ENCODE results near the gene TMPRSS3. TPM values are rescaled to one million over a fixed set of nuclear protein-coding genes. Genes with fewer than 3 reads are reported as not detected.

Gene TMPRSS3
- total RNA-seq, 1 donor from 2014 or later, result not detected

DNA sequence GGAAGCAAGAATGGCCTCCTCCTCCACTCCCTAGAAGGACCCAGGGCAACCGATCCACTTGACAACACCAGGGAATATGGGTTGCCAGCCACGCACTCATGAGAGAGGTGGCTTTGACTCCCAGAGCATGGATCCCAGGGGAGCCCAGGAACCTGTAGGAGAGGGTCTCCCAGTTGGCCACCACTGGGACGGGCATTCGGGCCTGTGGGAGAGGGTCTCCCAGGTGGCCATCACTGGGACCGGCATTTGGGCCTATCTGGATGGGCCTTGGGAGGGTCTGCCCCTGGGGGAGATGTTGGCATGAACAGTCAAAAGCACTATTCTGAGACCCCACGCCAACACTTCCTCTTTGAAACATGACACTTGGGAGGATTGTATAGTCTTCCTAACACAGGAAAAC is 30.1 kb downstream of the TMPRSS3 start:
- H3F3A ChIP-seq (ENCODE audit: low read depth), result no peaks in the 10 kb centered on the region
- no peak overlapping the region for H3K27ac Mint-ChIP-seq

GRCh38 chr21:42364304-42364865 is 31.5 kb downstream of the TMPRSS3 start:
- Histone ChIP-seq H4K20me1 (ENCODE audit: low read depth) (no peaks in the 10 kb centered on the region), H3K9ac (no peak overlapping the region), H3K4me3 (no peak overlapping the region), H3K79me2 (ENCODE audit: low read depth) (no peaks in the 10 kb centered on the region), H3F3A (ENCODE audit: low read depth) (no peaks in the 10 kb centered on the region), H3K9me3 (ENCODE audit: low read depth) (no peaks in the 10 kb centered on the region), H3K27me3 (no peaks in the 10 kb centered on the region), H2AFZ (replicated peaks) (no peak overlapping the region), H3K27ac (no peak overlapping the region), H3K4me1 (no peaks in the 10 kb centered on the region), H3K4me2 (no peak overlapping the region), H3K36me3 (no peaks in the 10 kb centered on the region)
- no peak for DNase-seq (ENCODE audit: low spot score)
- no peak overlapping the region for H3K27ac Mint-ChIP-seq
- no peak overlapping the region for H3K4me3 Mint-ChIP-seq
- no peaks in the 10 kb centered on the region for H3K36me3 Mint-ChIP-seq
- no peaks in the 10 kb centered on the region for H3K9me3 Mint-ChIP-seq
- no peak for TF ChIP-seq EZH2phosphoT487 (IDR thresholded peaks at IDR 0.05)
- TF ChIP-seq CTCF (IDR thresholded peaks at IDR 0.05), result no peak
- no peak for TF ChIP-seq EZH2 (IDR thresholded peaks at IDR 0.05)
- peaks cover 19% of the 10 kb centered on the region for H3K27me3 Mint-ChIP-seq (ENCODE audit: insufficient read depth, low read depth)
- H3K4me1 Mint-ChIP-seq, result peaks cover 36% of the 10 kb centered on the region

More for the DNA sequence above, 30.1 kb downstream of the TMPRSS3 start:
- H4K20me1 ChIP-seq (ENCODE audit: low read depth), result no peaks in the 10 kb centered on the region
- H3K9me3 ChIP-seq (ENCODE audit: low read depth), result no peaks in the 10 kb centered on the region
- no peaks in the 10 kb centered on the region for H3K27me3 ChIP-seq
- H3K9ac ChIP-seq, result no peak overlapping the region
- Mint-ChIP-seq H3K27me3 (ENCODE audit: insufficient read depth, low read depth) (peaks cover 20% of the 10 kb centered on the region), H3K4me3 (no peak overlapping the region), H3K9me3 (no peaks in the 10 kb centered on the region), H3K4me1 (peaks cover 34% of the 10 kb centered on the region), H3K36me3 (no peaks in the 10 kb centered on the region)
- H3K27ac ChIP-seq, result no peak overlapping the region
- H3K4me1 ChIP-seq, result no peaks in the 10 kb centered on the region
- no peak overlapping the region for H2AFZ ChIP-seq (replicated peaks)
- TF ChIP-seq EZH2 (IDR thresholded peaks at IDR 0.05), result no peak
- no peak for TF ChIP-seq EZH2phosphoT487 (IDR thresholded peaks at IDR 0.05)
- TF ChIP-seq CTCF (IDR thresholded peaks at IDR 0.05), result no peak
- DNase-seq (ENCODE audit: low spot score), result no peak
- no peaks in the 10 kb centered on the region for H3K36me3 ChIP-seq
- H3K4me2 ChIP-seq, result no peak overlapping the region
- H3K4me3 ChIP-seq, result no peak overlapping the region
- no peaks in the 10 kb centered on the region for H3K79me2 ChIP-seq (ENCODE audit: low read depth)

DNA sequence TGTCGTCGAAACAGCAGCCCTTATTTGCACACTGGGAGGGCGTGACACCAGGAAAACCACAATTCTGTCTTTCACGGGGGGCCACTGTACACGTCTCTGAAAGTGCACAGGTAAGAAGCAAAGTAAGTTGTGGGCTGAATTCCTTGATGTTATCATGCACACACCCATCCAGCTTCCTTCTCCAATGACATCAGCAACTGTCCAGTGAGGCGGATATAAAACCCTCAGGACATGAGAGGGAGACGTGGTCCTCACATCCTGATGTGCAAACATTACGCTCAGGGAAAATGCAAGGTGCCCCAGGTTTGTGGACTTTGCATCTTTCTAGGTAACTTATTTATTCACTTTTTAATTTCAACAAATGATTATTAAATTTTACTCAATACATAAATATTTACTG is 32.5 kb downstream of the TMPRSS3 start:
- Mint-ChIP-seq H3K9me3 (no peaks in the 10 kb centered on the region), H3K27ac (no peak overlapping the region), H3K36me3 (no peaks in the 10 kb centered on the region), H3K4me3 (no peak overlapping the region), H3K27me3 (ENCODE audit: insufficient read depth, low read depth) (peaks cover 19% of the 10 kb centered on the region), H3K4me1 (peaks cover 32% of the 10 kb centered on the region)
- Histone ChIP-seq H3K27me3 (no peaks in the 10 kb centered on the region), H3F3A (ENCODE audit: low read depth) (no peaks in the 10 kb centered on the region), H3K27ac (no peak overlapping the region), H2AFZ (replicated peaks) (no peak overlapping the region), H3K4me2 (no peak overlapping the region), H4K20me1 (ENCODE audit: low read depth) (no peaks in the 10 kb centered on the region), H3K9me3 (ENCODE audit: low read depth) (no peaks in the 10 kb centered on the region), H3K79me2 (ENCODE audit: low read depth) (no peaks in the 10 kb centered on the region), H3K4me3 (no peak overlapping the region), H3K4me1 (no peaks in the 10 kb centered on the region), H3K9ac (no peak overlapping the region), H3K36me3 (no peaks in the 10 kb centered on the region)
- DNase-seq (ENCODE audit: low spot score), result no peak
- TF ChIP-seq CTCF (IDR thresholded peaks at IDR 0.05), result no peak
- TF ChIP-seq EZH2 (IDR thresholded peaks at IDR 0.05), result no peak
- no peak for TF ChIP-seq EZH2phosphoT487 (IDR thresholded peaks at IDR 0.05)

All from neural progenitor cell (in vitro differentiated cells).